HG03565 (cell line): ENCODE results near the gene DNAJC25.
A peak's percentile ranks its signal among the peaks of the same experiment; 100 is the strongest.
"Not testable (repeated sequence)": the region's sequence is repeated elsewhere in the genome, so short reads cannot be mapped to it uniquely, and the experiment has no call there.

ENCODE experiments used
- ATAC-seq: cut with Tn5 transposase; IDR thresholded peaks from one replicate; pipeline ENCODE4 v1.9.1; 2021; ENCODE audit warnings: mild to moderate bottlenecking, moderate library complexity; ENCODE audit not compliant: unreplicated experiment

The DNAJC25 gene

GRCh38 chr9:111631214-111631971, at the start of gene DNAJC25:
TSS of gene DNAJC25 (plus strand) at chr9:111631334. CDS start at chr9:111631408, 74 bp downstream.
- peak; percentile 95 for ATAC-seq

GRCh38 chr9:111582888-111583287, 48.2 kb upstream of the DNAJC25 start:
- no peak for ATAC-seq

DNA sequence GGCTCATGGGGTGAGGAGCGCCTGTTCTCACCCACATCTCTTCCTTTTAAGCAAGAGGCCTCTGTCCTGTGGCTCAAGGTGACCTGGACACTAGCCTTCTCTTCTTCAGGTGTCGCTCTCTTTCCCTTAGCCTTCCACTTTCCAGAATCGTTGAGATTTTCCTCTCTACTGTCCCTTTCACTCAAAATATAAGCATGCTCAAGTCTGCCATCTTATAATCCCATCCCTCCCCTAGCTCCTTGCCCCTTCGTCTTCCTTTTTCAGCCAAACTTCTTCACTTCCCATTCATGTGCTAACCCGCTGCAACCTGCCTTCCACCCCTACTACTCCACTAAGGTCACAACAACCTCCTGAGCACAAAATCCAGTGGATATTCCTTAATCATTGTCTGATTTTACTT, 44.8 kb upstream of the DNAJC25 start:
- no peak for ATAC-seq

DNA sequence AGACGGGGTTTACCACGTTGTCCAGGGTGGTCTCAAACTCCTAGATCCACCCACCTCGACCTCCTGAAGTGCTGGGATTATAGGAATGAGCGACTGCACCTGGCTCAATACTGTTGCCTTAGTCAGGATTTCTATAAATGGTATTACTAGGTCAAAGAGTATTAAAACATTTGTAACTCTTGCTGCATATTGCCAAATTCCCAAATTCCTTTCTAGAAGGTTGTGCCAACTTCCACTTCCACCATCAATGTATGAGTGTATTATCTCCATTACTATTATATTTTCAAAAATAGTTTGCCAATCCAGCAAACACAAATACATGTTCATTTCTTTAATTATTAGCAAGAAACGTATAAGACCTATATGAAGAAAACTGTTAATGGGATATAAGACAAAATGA, 42.3 kb upstream of the DNAJC25 start:
- no peak for ATAC-seq

DNA sequence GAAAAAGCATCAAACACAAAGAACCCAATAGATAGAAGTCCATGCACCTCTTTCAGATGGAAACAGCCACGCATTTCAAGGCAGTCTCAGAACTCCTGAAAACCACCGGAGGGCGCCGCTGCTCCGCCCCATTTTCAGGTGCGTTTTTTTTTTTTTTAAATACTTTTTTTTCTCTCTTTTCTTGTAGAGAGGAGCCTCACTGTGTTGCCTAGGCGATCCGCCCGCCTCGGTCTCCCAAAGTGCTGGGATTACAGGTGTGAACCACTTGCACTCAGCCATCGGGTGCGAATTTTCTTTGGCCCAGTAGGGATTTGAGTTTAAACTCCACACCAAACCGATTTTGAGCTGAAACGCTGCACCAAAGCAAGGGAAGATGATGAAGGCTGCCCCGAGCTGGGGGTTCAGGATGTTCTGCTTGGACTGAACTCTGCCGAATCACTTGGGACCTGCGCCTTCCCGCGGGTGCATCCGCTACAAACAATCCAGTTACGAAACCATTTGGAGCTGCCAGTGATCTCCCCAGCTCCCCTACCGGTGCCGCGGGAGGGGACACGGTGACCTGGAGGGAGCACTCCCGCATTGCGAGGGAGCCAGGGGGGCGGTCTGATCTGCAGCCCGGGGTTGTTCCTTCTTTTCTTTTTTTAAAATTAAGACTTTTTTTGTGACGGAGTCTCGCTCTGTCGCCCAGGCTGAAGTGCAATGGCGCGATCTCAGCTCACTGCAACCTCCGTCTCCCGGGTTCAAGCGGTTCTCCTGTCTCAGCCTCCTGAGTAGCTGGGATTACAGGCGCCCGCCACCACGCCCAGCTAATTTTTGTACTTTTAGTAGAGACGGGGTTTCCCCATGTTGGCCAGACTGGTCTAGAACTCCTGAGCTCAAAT, 33.0 kb upstream of the DNAJC25 start:
- peak; percentile 40 for ATAC-seq

GRCh38 chr9:111598733-111599091, 32.4 kb upstream of the DNAJC25 start:
- ATAC-seq: no peak

- no peak for ATAC-seq
Observed at GRCh38 chr9:111599092-111599954, 31.8 kb upstream of the DNAJC25 start, which contains the start of gene PTGR1. TSS of gene PTGR1 (minus strand) at chr9:111599647. CDS start at chr9:111597422, 2,225 bp downstream.

GRCh38 chr9:111599955-111600343, 31.2 kb upstream of the DNAJC25 start:
- ATAC-seq: no peak

DNA sequence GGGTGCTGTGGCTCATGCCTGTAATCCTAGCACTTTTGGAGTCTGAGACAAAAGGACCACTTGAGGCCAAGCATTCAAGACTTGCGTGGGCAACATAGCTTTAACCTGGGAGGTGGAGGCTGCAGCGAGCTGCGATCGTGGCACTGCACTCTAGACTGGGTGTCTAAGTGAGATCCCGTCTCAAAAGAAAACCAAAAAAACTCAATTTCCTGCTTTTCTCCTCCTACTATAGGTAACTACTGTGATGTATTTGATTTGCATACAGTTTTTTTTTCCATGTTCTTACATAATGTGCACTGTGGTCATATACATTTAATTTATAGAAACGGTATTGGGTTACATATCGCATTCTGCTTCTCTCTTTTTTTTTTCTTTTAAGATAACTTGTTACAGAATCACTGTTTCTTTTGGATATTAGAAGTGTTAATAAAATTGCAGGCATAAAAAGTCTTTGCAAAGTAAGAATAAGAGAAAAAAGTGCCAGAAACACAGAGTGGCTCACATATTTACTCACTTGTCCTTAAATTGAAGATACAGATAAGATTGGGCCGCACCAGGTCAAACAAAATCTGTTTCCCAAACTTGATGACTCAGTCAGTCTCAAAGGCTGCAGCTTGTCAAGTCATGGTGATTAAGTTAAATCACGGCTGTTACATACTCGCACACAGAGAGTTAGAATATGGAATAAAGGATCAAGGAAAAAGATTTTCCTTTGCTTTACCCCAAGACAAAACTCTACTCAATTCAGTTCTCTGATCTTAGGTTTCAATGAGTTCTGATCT, 29.7 kb upstream of the DNAJC25 start:
- no peak for ATAC-seq

DNA sequence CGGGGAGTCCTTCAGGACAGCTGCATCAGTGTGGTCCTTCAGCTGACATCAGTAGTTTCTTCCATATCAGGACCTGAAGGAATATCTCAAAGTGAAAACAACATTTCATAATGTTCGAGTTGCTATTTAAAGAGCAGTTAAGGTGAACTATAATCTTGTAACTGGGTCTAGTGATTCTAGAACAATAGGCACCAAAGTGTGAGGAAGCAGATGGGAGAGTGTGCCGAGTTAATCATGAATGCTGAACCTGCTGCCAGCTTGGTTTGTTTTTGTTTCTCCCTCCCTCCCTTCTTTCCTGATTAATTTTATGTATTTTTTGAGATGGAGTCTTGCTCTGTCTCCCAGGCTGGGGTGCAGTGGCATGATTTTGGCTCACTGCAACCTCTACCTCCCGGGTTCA, 28.1 kb upstream of the DNAJC25 start:
- ATAC-seq: no peak

- no peak for ATAC-seq
Observed at GRCh38 chr9:111604054-111604615, 27.0 kb upstream of the DNAJC25 start.

- no peak for ATAC-seq
Observed at GRCh38 chr9:111605041-111605559, 26.0 kb upstream of the DNAJC25 start.

GRCh38 chr9:111610149-111610548, 21.0 kb upstream of the DNAJC25 start:
- ATAC-seq: no peak

- no peak for ATAC-seq
Observed at GRCh38 chr9:111610845-111611244, 20.3 kb upstream of the DNAJC25 start.

- ATAC-seq: no peak
Observed at GRCh38 chr9:111613436-111614040, 17.6 kb upstream of the DNAJC25 start.

GRCh38 chr9:111615928-111616327, 15.2 kb upstream of the DNAJC25 start:
- no peak for ATAC-seq

DNA sequence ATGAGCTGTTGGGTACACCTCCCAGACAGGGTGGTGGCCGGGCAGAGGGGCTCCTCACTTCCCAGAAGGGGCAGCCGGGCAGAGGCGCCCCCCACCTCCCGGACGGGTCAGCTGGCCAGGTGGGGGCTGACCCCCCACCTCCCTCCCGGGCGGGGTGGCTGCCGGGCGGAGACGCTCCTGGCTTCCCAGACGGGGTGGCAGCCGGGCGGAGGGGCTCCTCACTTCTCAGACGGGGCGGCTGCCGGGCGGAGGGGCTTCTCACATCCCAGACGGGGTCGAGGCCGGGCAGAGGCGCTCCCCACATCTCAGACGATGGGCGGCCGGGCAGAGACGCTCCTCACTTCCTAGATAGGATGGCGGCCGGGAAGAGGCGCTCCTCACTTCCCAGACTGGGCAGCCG, 13.8 kb upstream of the DNAJC25 start:
- ATAC-seq: not testable (repeated sequence)

- no peak for ATAC-seq
Observed at GRCh38 chr9:111621895-111622480, 9.1 kb upstream of the DNAJC25 start.

GRCh38 chr9:111622626-111623025, 8.5 kb upstream of the DNAJC25 start:
- ATAC-seq: no peak
